Measurements from ENCODE around the gene ZNF784. TPM values are rescaled to one million over a fixed set of nuclear protein-coding genes. Genes with fewer than 3 reads are reported as not detected.

ZNF784 gene
- total and polyA plus RNA-seq, 2 of the 8 experiments (the other 6 are each of a cell fraction or from before 2014, with no cell fraction given): 6.5 to 8.0 TPM

GRCh38 chr19:55655648-55656040 lies 31.3 kb upstream of the ZNF784 start:
- H3K36me3 ChIP-seq (ENCODE audit: control insufficient read depth in 2 of 4, insufficient read depth in 4 of 4, low read length in 3 of 4): peaks cover 4 to 11% (median 6%) of the 10 kb centered on the region in 4 experiments; a peak in 4 of 8 replicates
- no peak overlapping the region for H2AFZ ChIP-seq (ENCODE audit: low read length)
- H2BK12ac ChIP-seq (ENCODE audit: low read depth, low read length): peak overlapping the region; percentile 6; the same call in 1 of the 2 replicates
- H2BK15ac ChIP-seq (ENCODE audit: low read length): peak overlapping the region; percentile 10; the same call in 1 of the 2 replicates
- DNase-seq (ENCODE audit: low read depth in 1 of 2, low spot score in 2 of 2) (no peak), FAIRE-seq (no peak)
- H3K79me2 ChIP-seq (ENCODE audit: control insufficient read depth in 1 of 2, insufficient read depth in 2 of 2, low read length in 2 of 2): peaks cover 45 to 53% of the 10 kb centered on the region in 2 experiments
- no peak overlapping the region for H2BK120ac ChIP-seq (replicated peaks; ENCODE audit: low read depth, low read length)
- peaks cover 9% of the 10 kb centered on the region; the same call in 1 of the 2 replicates for H3K79me1 ChIP-seq (ENCODE audit: low read depth, low read length)
- H3K4me1 ChIP-seq (replicated peaks in 1 of 4; ENCODE audit: control insufficient read depth in 3 of 4, insufficient read depth in 4 of 4, low read length in 3 of 4): peaks cover 3 to 18% (median 10%) of the 10 kb centered on the region in 4 experiments; a peak in 6 of 7 replicates
- ChIA-PET POLR2A (ENCODE audit: partially characterized antibody) (interaction anchor here (0.9 to 5.8 kb wide), 5 partner anchors 8 to 21 kb away, joined by 5 to 75 read pairs (median 16); partner anchors contain the start of gene EPN1), CTCF (ENCODE audit: partially characterized antibody) (interaction anchor here (2.3 kb wide), 1 partner anchor 23 kb away, joined by 9 read pairs; no protein-coding TSS in a partner anchor)
- peak overlapping the region; percentile 89 for H4K5ac ChIP-seq (ENCODE audit: insufficient read length, low read depth, low read length)
- no peaks in the 10 kb centered on the region for H3K9me3 ChIP-seq (ENCODE audit: insufficient read depth in 2 of 2, low read depth in 1 of 2, low read length in 1 of 2)
- WGBS, 2 experiments (ENCODE audit: extremely low coverage in 1 of 2, insufficient coverage in 1 of 2, insufficient read length in 1 of 2, insufficient replicate concordance in 2 of 2, low coverage in 1 of 2, low lambda C conversion rate in 2 of 2, missing lambda C conversion rate in 1 of 2): 0% methylated on average over 19 of the region's 19 CpGs; no CpG with 5 or more reads in 1 of the 2 experiments
- H4K20me1 ChIP-seq (replicated peaks in 1 of 2; ENCODE audit: control insufficient read depth in 1 of 2, insufficient read depth in 2 of 2, low read length in 2 of 2): peaks cover 22% of the 10 kb centered on the region in 2 experiments
- peak overlapping the region; percentile 36 for H3K4ac ChIP-seq (replicated peaks; ENCODE audit: insufficient read length, low read depth, low read length)
- H3K23me2 ChIP-seq (ENCODE audit: low read depth, low read length): peaks cover 13% of the 10 kb centered on the region
- H3K27me3 ChIP-seq (replicated peaks in 1 of 4; ENCODE audit: control insufficient read depth in 3 of 4, extremely low read depth in 1 of 4, insufficient read depth in 3 of 4, low read length in 3 of 4): no peaks in the 10 kb centered on the region
- H2BK20ac ChIP-seq (ENCODE audit: low read length): 0 out of 2 replicates have a peak overlapping the region, but pooled peaks have one; percentile 13
- H3K27ac ChIP-seq (ENCODE audit: low read depth, low read length): peak overlapping the region; percentile 98
- peak overlapping the region; percentile 81 to 94 for H3K4me2 ChIP-seq (ENCODE audit: insufficient read depth in 1 of 2, low read depth in 2 of 2, low read length in 2 of 2)
- no peak overlapping the region for H3K23ac ChIP-seq (ENCODE audit: insufficient read length)
- peak overlapping the region; percentile 70; the same call in 1 of the 2 replicates for H2AK5ac ChIP-seq (ENCODE audit: low read depth, low read length)
- H4K8ac ChIP-seq (ENCODE audit: extremely low read depth, insufficient read depth, low read length): peak overlapping the region; percentile 92
- H4K91ac ChIP-seq (replicated peaks; ENCODE audit: insufficient read length, low read length): peak overlapping the region; percentile 81
- H3K4me3 ChIP-seq (ENCODE audit: extremely low read depth in 1 of 4, insufficient read depth in 2 of 4, low read depth in 3 of 4, low read length in 4 of 4): peak overlapping the region; percentile 84 to 93 (median 92)
- H3K56ac ChIP-seq (replicated peaks; ENCODE audit: insufficient read length, low read depth, low read length): peak overlapping the region; percentile 93
- peak overlapping the region; percentile 95 for H3K18ac ChIP-seq (ENCODE audit: extremely low read depth, low read length)
- no peak overlapping the region for H3K14ac ChIP-seq (ENCODE audit: insufficient read length)
- peak overlapping the region; percentile 83 to 100 (median 98) for H3K9ac ChIP-seq (replicated peaks in 1 of 4; ENCODE audit: extremely low read depth in 1 of 4, low read depth in 3 of 4, low read length in 3 of 4)
- peak overlapping the region; percentile 97 for H2BK5ac ChIP-seq (ENCODE audit: low read depth, low read length)
- TF ChIP-seq ASH2L (IDR thresholded peaks at IDR 0.05; ENCODE audit: low read length) (peak; percentile 28), HDAC2 (IDR thresholded peaks at IDR 0.05; ENCODE audit: borderline replicate concordance in 1 of 2, low read depth in 2 of 2, low read length in 2 of 2) (0 out of 4 replicates have a peak, but pooled peaks of 1 of the 2 experiments have one; percentile 73), RAD21 (IDR thresholded peaks at IDR 0.05 in 1 of 2, conservative IDR thresholded peaks at IDR 0.05 in 1 of 2; ENCODE audit: low read depth in 2 of 2, low read length in 2 of 2) (no peak), SAP30 (IDR thresholded peaks at IDR 0.05; ENCODE audit: insufficient read depth, insufficient replicate concordance, low read length) (peak; percentile 27), TAF7 (optimal IDR thresholded peaks at IDR 0.05; ENCODE audit: borderline replicate concordance, low read depth, low read length) (peak; percentile 21)
